ENCODE measurements around the gene ZNF785.
"Not testable (repeated sequence)": the region's sequence is repeated elsewhere in the genome, so short reads cannot be mapped to it uniquely, and the experiment has no call there.

ZNF785 gene

DNA sequence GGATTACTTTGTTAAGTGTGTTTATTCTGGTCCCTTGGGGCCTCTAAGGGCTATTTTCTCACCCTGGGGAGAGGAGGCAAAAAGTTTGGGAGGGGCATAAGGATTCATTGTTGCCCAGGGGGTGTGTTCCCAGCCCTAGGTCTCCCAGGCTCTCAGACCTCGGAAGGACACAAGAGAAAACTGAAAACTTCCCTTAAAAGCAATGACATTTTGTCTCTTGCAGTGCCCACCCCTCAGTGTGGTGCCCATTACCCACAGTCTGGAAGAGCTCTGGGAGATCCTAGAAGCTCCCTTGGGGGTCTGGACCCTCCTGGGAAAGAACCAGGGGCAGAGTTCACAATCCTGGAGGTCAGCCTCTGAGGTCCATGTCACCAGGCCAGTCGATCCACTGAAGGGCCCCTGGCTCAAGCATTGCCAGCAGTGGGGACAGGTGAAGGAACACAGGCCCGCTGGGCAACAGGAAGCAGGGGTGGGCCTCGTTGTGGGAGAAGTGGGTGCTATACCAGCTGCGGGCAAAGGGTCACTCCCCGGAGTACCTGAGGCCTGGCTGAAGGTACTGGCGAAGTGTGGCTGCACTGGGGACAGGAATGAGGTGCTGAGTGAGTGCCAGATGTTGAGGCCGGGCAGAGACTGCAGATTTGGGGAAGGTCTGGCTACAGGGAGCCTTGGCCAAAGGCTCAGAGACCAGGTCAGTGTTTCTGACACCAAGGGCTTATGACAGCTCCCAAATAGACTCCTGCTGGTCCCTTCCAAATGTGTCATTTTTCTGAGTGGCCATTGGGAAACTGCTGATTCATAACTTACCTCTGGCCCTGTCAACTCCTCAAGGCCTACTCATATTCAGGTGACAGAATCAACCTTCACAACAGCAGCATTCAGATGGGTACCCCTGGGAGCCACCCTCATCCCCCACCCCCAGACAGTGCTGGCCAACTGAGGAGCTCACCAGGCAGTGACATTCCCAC is 46.2 kb downstream of the ZNF785 start:
- no peak for DNase-seq

DNA sequence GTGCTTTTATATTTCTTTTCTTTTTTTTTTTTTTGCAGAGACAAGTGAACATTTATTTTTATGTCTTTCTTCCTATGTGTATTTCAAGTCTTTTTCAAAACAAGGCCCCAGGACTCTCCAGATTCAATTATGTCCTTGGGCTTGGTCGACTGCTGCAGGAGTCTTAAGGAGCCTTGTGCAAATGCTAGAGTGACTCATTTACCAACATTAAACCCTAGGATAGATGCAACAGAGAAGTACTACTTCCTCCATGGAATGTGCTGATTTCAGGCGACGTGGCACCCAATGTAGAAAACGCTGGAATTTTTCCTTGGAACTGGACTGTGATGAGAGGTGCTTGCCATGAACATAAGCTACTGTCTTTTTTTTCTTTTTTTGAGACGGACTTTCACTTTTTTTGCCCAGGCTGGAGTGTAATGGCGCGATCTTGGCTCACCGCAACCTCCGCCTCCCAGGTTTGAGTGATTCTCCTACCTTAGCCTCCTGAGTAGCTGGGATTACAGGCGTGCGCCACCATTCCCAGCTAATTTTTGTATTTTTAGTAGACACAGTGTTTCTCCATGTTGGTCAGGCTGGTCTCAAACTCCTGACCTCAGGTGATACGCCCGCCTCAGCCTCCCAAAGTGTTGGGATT is 49.0 kb downstream of the ZNF785 start:
- DNase-seq: not testable (repeated sequence)

DNA sequence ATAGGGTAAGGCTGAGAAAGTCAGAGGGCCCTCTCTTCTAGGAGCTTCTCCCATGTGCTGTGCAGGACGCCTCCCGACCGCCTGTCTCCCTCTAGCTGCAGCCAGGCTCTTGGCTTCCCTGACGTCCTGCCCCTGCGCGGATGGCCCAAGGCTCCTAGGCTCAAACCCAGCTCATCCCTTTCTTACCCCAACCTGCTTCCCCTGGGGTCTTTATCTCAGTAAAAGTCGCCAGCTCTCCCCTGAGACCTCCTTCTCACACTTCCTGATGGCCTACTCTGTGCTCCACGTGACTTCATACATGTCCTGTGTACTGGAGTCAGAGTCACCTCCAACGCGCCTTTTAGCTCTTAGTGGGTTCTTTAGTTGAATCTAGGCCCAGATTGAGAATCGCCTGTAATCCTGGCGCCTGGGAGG is 49.7 kb downstream of the ZNF785 start:
- peak; percentile 64 to 73 for DNase-seq

DNA sequence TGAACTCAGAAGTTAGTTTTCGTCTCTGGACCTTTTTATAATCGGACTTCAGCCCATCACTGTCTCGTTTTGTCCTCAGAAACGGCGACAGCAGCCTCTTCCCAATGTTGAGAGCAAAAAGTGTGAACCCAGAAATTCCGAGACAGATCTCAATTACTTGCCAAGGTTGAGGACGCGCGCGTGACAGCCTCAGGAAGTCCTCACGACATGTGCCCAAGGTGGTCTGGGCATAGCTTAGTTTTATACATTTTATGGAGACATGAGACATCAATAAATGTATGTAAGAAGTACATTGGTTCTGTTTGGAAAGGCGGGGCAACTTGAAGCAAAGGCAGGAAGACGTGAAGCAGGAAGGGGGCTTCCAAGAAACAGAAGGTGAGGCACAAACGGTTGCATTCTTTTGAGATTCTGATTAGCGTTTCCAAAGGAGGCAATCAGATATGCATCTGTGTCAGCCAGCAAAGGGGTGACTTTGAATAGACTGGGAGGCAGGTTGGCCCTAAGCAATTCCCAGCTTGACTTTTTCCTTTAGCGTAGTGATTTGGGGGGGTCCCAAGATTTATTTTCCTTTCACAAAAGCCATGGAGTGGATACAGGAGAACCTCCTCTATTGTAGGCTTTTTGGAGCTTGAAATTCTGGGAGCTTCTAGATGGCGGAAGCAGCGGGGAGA is 50.3 kb downstream of the ZNF785 start:
- DNase-seq: no peak

DNA sequence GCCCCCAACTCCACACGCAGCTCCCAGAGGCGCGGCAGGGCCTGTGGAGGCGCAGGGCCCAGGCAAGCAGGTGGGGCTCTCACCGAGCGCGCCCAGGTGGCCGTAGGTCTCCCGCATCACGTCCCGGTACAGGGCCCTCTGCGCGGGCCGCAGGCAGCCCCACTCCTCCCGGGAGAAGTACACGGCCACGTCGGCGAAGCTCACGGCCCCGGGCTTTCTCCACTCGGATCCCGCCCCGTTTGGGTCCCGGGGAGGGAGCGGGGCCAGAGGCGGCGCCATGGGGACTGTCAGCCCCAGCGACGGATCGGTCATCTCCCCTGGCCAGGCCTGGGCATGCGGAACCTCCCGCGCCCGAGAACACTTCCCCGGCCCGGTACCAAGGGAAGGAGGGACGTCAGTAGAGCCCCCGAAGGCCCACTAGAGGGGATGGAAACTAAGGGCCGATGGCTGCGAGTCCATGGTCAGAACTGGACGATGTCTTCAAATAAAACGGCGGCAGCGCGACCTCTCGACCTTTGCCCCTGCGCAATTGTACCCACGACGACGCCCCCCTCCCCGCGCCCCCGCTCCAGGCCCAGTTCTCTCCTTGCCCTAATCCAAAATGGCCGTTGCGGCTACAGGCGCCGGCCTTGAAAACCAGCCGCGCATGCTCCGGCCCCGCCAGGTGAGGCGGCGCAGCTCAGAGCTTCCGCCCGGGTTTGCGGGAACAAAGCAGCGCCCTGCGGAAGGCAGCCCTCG is 51.0 kb downstream of the ZNF785 start, which contains the start of gene ZNF747:
Gene ZNF747, minus strand, starts transcription at position 491 of the 738 bp plus-strand sequence. Its CDS starts 179 bp downstream, at position 312.
- peak; percentile 92 to 94 for DNase-seq

DNA sequence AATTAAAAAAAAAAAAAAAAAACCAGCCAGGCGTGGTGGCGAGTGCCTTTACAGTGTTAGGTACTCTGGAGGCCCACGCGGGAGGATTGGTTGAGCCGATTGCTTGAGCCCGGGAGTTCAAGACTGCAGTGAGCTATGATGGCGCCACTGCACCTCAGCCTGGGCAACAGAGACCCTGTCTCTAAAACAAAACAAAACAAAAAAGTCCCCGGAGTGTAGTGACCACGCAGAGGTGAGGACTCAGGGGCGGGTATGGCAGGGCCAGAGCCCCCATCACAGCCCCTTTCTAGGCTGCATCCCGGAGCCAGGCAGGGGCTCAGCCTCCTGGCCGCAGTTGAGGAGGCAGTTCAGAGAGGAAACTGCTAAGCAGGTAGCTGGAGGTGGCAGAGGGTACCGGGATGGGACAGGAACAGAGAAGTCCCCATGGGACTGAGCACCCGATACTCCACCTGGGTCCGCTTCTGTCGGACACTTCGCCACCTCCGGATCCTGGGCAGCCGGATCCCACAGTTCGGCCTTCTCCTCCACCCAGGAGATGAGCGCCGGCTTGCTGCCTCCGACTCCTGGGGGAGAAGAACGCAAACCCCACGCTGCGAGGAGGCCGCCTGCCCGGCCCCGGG is 51.6 kb downstream of the ZNF785 start:
- no peak for DNase-seq

DNA sequence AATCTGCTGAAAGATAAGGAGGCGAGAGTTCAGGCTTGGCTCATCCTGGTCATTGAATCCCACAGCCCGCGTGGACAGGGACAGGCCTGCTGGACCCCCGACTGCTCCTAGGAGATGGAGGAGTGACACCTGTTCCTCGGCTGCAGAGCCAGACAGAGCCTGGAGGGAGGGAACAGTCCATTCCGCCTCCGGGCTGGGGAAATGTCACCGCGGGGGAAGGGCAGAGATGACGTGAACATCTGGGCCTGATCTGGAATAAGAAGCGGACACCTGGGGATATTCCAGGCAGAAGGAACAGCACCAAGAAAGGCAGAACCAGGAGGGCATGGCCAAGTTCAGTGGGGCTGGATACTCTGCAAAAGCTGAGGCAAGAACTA is 52.4 kb downstream of the ZNF785 start:
- DNase-seq: no peak

DNA sequence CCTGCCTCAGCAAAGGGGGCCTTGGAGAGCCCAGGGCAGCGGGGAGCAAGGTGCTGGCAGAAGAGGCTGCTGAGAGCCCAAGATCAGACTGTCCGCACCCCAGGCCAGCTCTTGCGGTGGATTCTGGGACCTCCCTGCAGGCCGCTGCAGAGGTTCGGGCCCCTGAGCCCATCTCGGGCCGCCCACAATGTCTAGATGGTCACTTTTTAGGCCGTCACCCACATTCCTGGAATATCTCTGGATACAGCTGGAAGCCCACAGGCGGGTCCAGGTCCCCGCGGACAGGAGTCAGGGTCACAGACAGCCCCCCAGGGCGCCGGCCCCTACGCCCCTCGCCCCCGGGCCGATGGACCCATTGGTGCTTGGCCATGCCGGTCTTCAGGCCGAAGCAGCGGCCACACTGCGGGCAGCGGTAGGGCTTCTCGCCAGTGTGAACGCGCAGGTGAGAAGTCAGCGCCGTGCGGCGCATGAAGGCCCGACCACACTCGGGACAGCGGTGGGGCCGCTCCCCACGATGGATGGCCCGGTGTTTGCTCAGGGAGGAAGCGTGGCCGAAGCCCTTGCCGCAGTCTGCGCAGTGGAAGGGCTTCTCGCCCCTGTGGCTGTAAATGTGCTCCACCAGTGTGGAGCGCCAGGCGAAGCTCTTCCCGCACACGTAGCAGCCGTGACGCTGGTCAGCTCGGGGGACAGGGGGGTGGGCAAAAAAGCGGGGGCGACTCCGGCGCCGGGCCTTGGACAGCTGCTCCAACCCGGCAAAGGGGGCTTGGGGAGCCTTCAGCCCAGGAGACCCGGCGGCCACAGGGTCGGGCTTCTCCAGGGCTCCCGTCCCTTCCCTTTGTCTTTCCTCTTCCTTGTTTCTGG is 53.0 kb downstream of the ZNF785 start:
- no peak for DNase-seq
